Stimulated activated CD8-positive, alpha-beta memory T cell treated with anti-CD3 and anti-CD28 coated beads, Interleukin-12 subunit alpha, Interleukin-12 subunit beta, amount 100 ng/mL, for 1 hour (primary cell): ENCODE results near the gene CA6.
"Not testable (repeated sequence)": the region's sequence is repeated elsewhere in the genome, so short reads cannot be mapped to it uniquely, and the experiment has no call there.

Experiments used
- DNase-seq: peaks from one replicate; pipeline ENCODE4 v3.0.0-alpha.2; 2020; ENCODE audit warnings: low read depth

CA6 gene

GRCh38 chr1:9004700-9005394 is 59.2 kb downstream of the CA6 start:
- DNase-seq = peak; percentile 74

GRCh38 chr1:9005395-9005708 is 59.7 kb downstream of the CA6 start:
- DNase-seq = no peak

- no peak for DNase-seq
These were observed 61.4 kb downstream of the CA6 start for GRCh38 chr1:9006956-9007615.

- DNase-seq = no peak
These were observed 62.6 kb downstream of the CA6 start for GRCh38 chr1:9008236-9008635.

- no peak for DNase-seq
These were observed 64.0 kb downstream of the CA6 start for GRCh38 chr1:9009438-9010370.

GRCh38 chr1:9010781-9011323 is 65.2 kb downstream of the CA6 start:
- DNase-seq = no peak

- DNase-seq = no peak
These were observed 68.2 kb downstream of the CA6 start for GRCh38 chr1:9013819-9014218.

- DNase-seq = no peak
These were observed 69.1 kb downstream of the CA6 start for GRCh38 chr1:9014475-9015375.

GRCh38 chr1:9016455-9016854 is 70.8 kb downstream of the CA6 start:
- no peak for DNase-seq

- no peak for DNase-seq
These were observed 72.7 kb downstream of the CA6 start for GRCh38 chr1:9018333-9018732.

GRCh38 chr1:9019896-9020295 is 74.2 kb downstream of the CA6 start:
- no peak for DNase-seq

GRCh38 chr1:9020305-9020704 is 74.6 kb downstream of the CA6 start:
- DNase-seq = no peak

- DNase-seq = not testable (repeated sequence)
These were observed 76.5 kb downstream of the CA6 start for GRCh38 chr1:9022026-9022738.

- DNase-seq = no peak
These were observed 77.1 kb downstream of the CA6 start for GRCh38 chr1:9022773-9023172.
